GM12878 (cell line): ENCODE results near the gene KLHL22. TPM values are rescaled to one million over a fixed set of nuclear protein-coding genes. Genes with fewer than 3 reads are reported as not detected.
"Not testable (repeated sequence)": the region's sequence is repeated elsewhere in the genome, so short reads cannot be mapped to it uniquely, and the experiment has no call there.

Experiments
- ATAC-seq: fragments of 200-7000 bp; cut with Tn5 transposase; 3 replicates; pipeline ENCODE4 v1.9.1; 2020; ENCODE audit warnings: mild to moderate bottlenecking, moderate library complexity
- BruUV-seq: library from RNA; stranded (reverse); fragments of 400-500 nt; replicated peaks from 2 replicates; lab custom pipeline; 2021; lab: Mats Ljungman, UMichigan
- CTCF ChIA-PET: fragments of 300-600 bp; sonication (Branson Sonifier 250); formaldehyde crosslinking; extraction: SDS; loops from one replicate; lab custom pipeline; 2021; ENCODE audit warnings: inconsistent platforms; lab: Yijun Ruan, JAX
- POLR2A ChIA-PET: fragments of 350-600 bp; formaldehyde crosslinking; extraction: SDS; loops from one replicate; lab custom pipeline; 2021; ENCODE audit warnings: inconsistent platforms; lab: Charles Lee
- RAD21 ChIA-PET: fragments of 300-600 bp; sonication (Branson Sonifier 250); formaldehyde crosslinking; loops from one replicate; lab custom pipeline; 2023; ENCODE audit warnings: antibody characterized with exemption; ENCODE audit not compliant: unreplicated experiment; lab: Charles Lee
- SMC1A ChIA-PET: fragments of 300-600 bp; sonication (Branson Sonifier 250); formaldehyde crosslinking; loops from one replicate; lab custom pipeline; 2023; ENCODE audit not compliant: unreplicated experiment, uncharacterized antibody; lab: Charles Lee
- DNase-seq: peaks from one replicate; pipeline ENCODE4 v3.0.0-alpha.2; 2011; ENCODE audit warnings: low read depth, low spot score
- FAIRE-seq: peaks from 3 replicates; lab custom pipeline; 2011; peaks lifted over from hg19 to GRCh38; lab: Jason Lieb, UNC
- H2AFZ ChIP-seq: 2 replicates; pipeline ENCODE4 v1.6.0; 2011; ENCODE audit warnings: low read depth, low read length, control low read depth; ENCODE audit not compliant: control insufficient read depth
- H3K27ac ChIP-seq: 2 replicates; pipeline ENCODE4 v1.5.1; 2011; ENCODE audit warnings: control low read depth; ENCODE audit not compliant: control insufficient read depth, insufficient read depth
- H3K27me3 ChIP-seq, 2 experiments: replicated peaks in 1 of 2; 2 replicates each; pipeline versions ENCODE4 v1.6.0 to v1.6.1; 2011; ENCODE audit warnings: low read length in 1 of 2; ENCODE audit not compliant: control insufficient read depth in 2 of 2, insufficient read depth in 2 of 2
- H3K36me3 ChIP-seq, 2 experiments: 2 replicates each; pipeline ENCODE4 v1.5.1; 2011; ENCODE audit warnings: low read length in 1 of 2; ENCODE audit not compliant: control insufficient read depth in 2 of 2, insufficient read depth in 2 of 2
- H3K4me1 ChIP-seq: 2 replicates; pipeline ENCODE4 v1.6.1; 2011; ENCODE audit warnings: mild to moderate bottlenecking, low read length, moderate library complexity, mixed read lengths; ENCODE audit not compliant: control insufficient read depth, insufficient read depth
- H3K4me2 ChIP-seq: 2 replicates; pipeline ENCODE4 v1.6.0; 2011; ENCODE audit warnings: control low read depth; ENCODE audit not compliant: control insufficient read depth, insufficient read depth
- H3K4me3 ChIP-seq: fragments of 200-600 bp; sonication (generic); 2 replicates; pipeline ENCODE4 v1.5.1; 2016
- H3K79me2 ChIP-seq: 2 replicates; pipeline ENCODE4 v1.6.0; 2011; ENCODE audit warnings: low read length; ENCODE audit not compliant: control insufficient read depth, insufficient read depth
- H3K9ac ChIP-seq: 2 replicates; pipeline ENCODE4 v1.8.0; 2011; ENCODE audit warnings: low read length, control low read depth, mixed read lengths; ENCODE audit not compliant: control insufficient read depth, insufficient read depth
- H3K9me3 ChIP-seq: replicated peaks from 3 replicates; pipeline ENCODE4 v1.5.1; 2011; ENCODE audit warnings: mild to moderate bottlenecking, low read length; ENCODE audit not compliant: control insufficient read depth, insufficient read depth
- H4K20me1 ChIP-seq: 2 replicates; pipeline ENCODE4 v1.6.0; 2011; ENCODE audit not compliant: control insufficient read depth, insufficient read depth
- CHD4 ChIP-seq: fragments of 200-600 bp; sonication (generic); IDR thresholded peaks from 2 replicates; pipeline ENCODE4 v1.6.1; 2016; ENCODE audit warnings: mild to moderate bottlenecking
- E4F1 ChIP-seq: fragments of 450-650 bp; IDR thresholded peaks from 2 replicates; pipeline ENCODE4 v1.6.1; 2018; ENCODE audit warnings: borderline replicate concordance, mild to moderate bottlenecking; ENCODE audit not compliant: partially characterized antibody
- MEF2A ChIP-seq: IDR thresholded peaks from 2 replicates; pipeline ENCODE4 v1.6.1; 2011; ENCODE audit warnings: low read depth, mild to moderate bottlenecking, low read length, moderate library complexity; ENCODE audit not compliant: insufficient read depth
- PKNOX1 ChIP-seq: fragments of 450-650 bp; IDR thresholded peaks from 2 replicates; pipeline ENCODE4 v1.6.1; 2016; ENCODE audit warnings: mild to moderate bottlenecking
- SREBF1 ChIP-seq: IDR thresholded peaks from 2 replicates; pipeline ENCODE4 v1.6.1; 2012; ENCODE audit warnings: mild to moderate bottlenecking, low read length
- TBL1XR1 ChIP-seq: IDR thresholded peaks from 2 replicates; pipeline ENCODE4 v1.6.1; 2012; ENCODE audit warnings: low read depth, low read length, improper control_type of control experiment
- YBX1 ChIP-seq: fragments of 450-650 bp; IDR thresholded peaks from 2 replicates; pipeline ENCODE4 v1.6.1; 2016; ENCODE audit warnings: antibody characterized with exemption
- ZBTB40 ChIP-seq: fragments of 450-650 bp; IDR thresholded peaks from 2 replicates; pipeline ENCODE4 v1.6.1; 2016; ENCODE audit warnings: mild to moderate bottlenecking, moderate library complexity, borderline replicate concordance
- ZNF592 ChIP-seq: fragments of 450-650 bp; IDR thresholded peaks from 2 replicates; pipeline ENCODE4 v1.6.1; 2017; ENCODE audit warnings: mild to moderate bottlenecking, moderate library complexity
- WGBS: methylation state at CpG from one replicate; pipeline ENCODE4 v1.1.6; 2016; ENCODE audit warnings: low lambda C conversion rate; ENCODE audit not compliant: insufficient replicate concordance, insufficient coverage; ENCODE audit errors: missing lambda C conversion rate; 5-methylcytosine and 5-hydroxymethylcytosine counted together
- in situ Hi-C: fragments of 300-500 bp; cut with MboI; formaldehyde crosslinking; loops from 9 replicates; pipeline ENCODE4 v1.14.3; 2018; ENCODE audit warnings: mixed read lengths
- intact Hi-C: fragments of 100-400 bp; cut with micrococcal nuclease; formaldehyde crosslinking; loops from one replicate; pipeline ENCODE4 v1.14.2; 2022; ENCODE audit not compliant: unreplicated experiment
- polyA plus RNA-seq, 11 experiments: library from polyadenylated mRNA; depleted of rRNA in 4 of 11; unstranded in 6 of 11; stranded (reverse) in 5 of 11; fragments of >200 nt; fragmentation: Nextera tagmentation in 4 of 11; fragmentation: Illumina TruSeq in 1 of 11; extraction: Ambion mirVana in 4 of 11; extraction: Trizol in 1 of 11; gene quantifications; 1 replicate in 1 of 11; 2 replicates in 10 of 11; pipeline versions ENCODE4 v1.2.1 to v1.2.3, GENCODE V29; 2011 to 2016; ENCODE audit warnings: inconsistent platforms in 2 of 11, missing spikeins in 2 of 11, low read depth in 1 of 11
- total RNA-seq, 4 experiments: library from RNA; depleted of rRNA in 3 of 4; stranded (reverse); fragments of >200 nt in 3 of 4; fragmentation: Illumina TruSeq in 1 of 4; extraction: Trizol in 1 of 4; gene quantifications; 2 replicates each; pipeline versions ENCODE4 v1.2.1 to v1.2.3, GENCODE V29; 2013 to 2021

The KLHL22 gene
- total and polyA plus RNA-seq, 10 of the 15 experiments (the other 5 are each of a cell fraction or from before 2014, with no cell fraction given) = 0.06 to 22.1 (median 14.2) TPM

- no peak for TF ChIP-seq ZNF592
- no peak for TF ChIP-seq MEF2A
- TF ChIP-seq SREBF1 = no peak
- TF ChIP-seq E4F1 = no peak
- TF ChIP-seq TBL1XR1 = no peak
- TF ChIP-seq CHD4 = no peak
- no peak for TF ChIP-seq YBX1
- no peak for TF ChIP-seq PKNOX1
- TF ChIP-seq ZBTB40 = no peak
Measured at GRCh38 chr22:20412474-20413216, 83.0 kb downstream of the KLHL22 start (continued).

- H3K36me3 ChIP-seq, in situ Hi-C loops: not testable (repeated sequence)
Measured at GRCh38 chr22:20409385-20409784, 86.2 kb downstream of the KLHL22 start.

More at GRCh38 chr22:20409385-20409784, 86.2 kb downstream of the KLHL22 start:
- H3K9me3 ChIP-seq, SMC1A ChIA-PET, intact Hi-C loops, H2AFZ ChIP-seq, H3K9ac ChIP-seq, POLR2A ChIA-PET, H4K20me1 ChIP-seq, H3K27ac ChIP-seq, DNase-seq, CTCF ChIA-PET, FAIRE-seq, H3K79me2 ChIP-seq, ATAC-seq, H3K4me1 ChIP-seq, BruUV-seq, H3K27me3 ChIP-seq, H3K4me3 ChIP-seq, H3K4me2 ChIP-seq: not testable (repeated sequence)
- 90% methylated on average over 3 of the region's 3 CpGs for WGBS
- RAD21 ChIA-PET = interaction anchor here (0.7 to 1.2 kb wide), 2 partner anchors 46 to 1303 kb away, joined by 3 to 4 read pairs; no protein-coding TSS in a partner anchor
